Loucy (cell line): ENCODE measurements around the gene DOK1.

Experiments
- EZH2phosphoT487 ChIP-seq: fragments of 200-600 bp; IDR thresholded peaks from 2 replicates; pipeline ENCODE4 v1.6.1; 2018; ENCODE audit warnings: antibody characterized with exemption, mild to moderate bottlenecking, moderate library complexity, borderline replicate concordance
- TF ChIP-seq, protein P1 (sequence below): fragments of 200-600 bp; sonication (generic); conservative IDR thresholded peaks from 2 replicates; pipeline ENCODE4 v1.5.1; 2014; ENCODE audit warnings: mild to moderate bottlenecking, antibody characterized with exemption, low read length

DNA sequence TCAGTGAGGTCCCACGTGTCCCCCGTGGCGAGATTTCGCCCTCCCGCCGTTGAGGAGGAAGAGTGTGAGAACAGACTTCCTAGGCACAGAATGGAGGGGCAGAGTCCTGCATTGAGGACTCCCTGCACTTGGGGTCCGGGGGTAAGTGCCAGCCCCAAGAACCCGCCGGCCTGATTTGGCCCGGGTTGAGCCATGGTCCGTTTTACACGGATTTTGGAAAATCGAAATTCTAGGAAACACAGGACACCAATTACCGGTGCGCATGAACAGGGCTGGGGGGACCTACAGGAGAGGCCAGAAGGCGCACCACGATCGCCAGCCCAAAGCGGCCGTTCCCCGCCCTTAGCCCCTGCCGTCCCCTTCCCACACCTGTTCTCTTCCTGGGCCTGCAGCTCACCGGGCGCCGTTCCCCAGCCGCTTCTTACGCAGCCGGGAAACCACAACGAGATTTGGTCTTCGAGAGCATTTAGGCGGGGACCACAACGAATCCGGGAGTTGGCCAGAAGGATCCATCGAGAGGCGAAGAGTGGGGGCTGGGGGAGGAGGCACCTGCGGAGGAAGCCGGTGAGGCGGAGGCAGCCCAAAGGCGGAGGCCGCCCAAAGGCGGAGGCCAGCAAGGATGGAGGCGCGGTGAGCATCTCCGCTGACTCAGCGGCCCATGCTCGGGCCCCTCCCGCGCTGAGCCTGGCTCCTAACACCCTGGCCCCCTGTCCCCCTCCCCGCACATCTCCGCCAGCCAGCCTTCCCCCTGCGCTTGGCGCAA lies 40.7 kb upstream of the DOK1 start:
- TF ChIP-seq, protein P1, sequence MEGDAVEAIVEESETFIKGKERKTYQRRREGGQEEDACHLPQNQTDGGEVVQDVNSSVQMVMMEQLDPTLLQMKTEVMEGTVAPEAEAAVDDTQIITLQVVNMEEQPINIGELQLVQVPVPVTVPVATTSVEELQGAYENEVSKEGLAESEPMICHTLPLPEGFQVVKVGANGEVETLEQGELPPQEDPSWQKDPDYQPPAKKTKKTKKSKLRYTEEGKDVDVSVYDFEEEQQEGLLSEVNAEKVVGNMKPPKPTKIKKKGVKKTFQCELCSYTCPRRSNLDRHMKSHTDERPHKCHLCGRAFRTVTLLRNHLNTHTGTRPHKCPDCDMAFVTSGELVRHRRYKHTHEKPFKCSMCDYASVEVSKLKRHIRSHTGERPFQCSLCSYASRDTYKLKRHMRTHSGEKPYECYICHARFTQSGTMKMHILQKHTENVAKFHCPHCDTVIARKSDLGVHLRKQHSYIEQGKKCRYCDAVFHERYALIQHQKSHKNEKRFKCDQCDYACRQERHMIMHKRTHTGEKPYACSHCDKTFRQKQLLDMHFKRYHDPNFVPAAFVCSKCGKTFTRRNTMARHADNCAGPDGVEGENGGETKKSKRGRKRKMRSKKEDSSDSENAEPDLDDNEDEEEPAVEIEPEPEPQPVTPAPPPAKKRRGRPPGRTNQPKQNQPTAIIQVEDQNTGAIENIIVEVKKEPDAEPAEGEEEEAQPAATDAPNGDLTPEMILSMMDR: no peak
- no peak for TF ChIP-seq EZH2phosphoT487
